Dermis microvascular lymphatic vessel endothelial cell (primary cell): ENCODE measurements around the gene ADAMTS7. TPM values are rescaled to one million over a fixed set of nuclear protein-coding genes. Genes with fewer than 3 reads are reported as not detected.
"Not testable (repeated sequence)": the region's sequence is repeated elsewhere in the genome, so short reads cannot be mapped to it uniquely, and the experiment has no call there.

Experiments
- DNase-seq, 2 donors: peaks; one replicate each; pipeline versions ENCODE4 v3.0.0 to v3.0.0-alpha.2; 2010; ENCODE audit warnings: low read depth in 2 of 2
- total RNA-seq: library from RNA; depleted of rRNA; stranded (reverse); fragments of >200 nt; gene quantifications from 2 replicates; pipeline ENCODE4 v1.2.1, GENCODE V29; 2014

ADAMTS7 gene
- total RNA-seq, 1 donor from 2014 or later, result 6.5 TPM

DNA sequence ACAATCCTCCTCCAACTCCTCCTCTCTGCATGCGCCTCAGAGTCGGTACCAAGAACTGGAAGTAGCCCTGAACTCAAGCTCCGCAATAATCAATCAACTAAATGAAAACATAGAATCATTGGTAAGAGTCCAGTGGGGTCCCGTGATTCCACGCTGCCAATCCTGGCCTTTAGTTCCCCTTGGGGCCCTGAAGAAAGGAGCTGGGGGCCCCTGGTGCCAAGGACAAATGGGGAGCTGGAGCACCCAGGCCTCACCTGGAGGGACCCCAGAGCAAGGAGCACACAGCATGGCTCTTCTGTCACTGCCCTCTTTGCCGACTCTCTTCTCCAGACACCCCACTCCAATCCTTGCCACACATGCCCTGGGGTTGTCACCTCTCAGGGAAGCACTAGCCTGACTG lies 80.3 kb downstream of the ADAMTS7 start:
- DNase-seq, result no peak

DNA sequence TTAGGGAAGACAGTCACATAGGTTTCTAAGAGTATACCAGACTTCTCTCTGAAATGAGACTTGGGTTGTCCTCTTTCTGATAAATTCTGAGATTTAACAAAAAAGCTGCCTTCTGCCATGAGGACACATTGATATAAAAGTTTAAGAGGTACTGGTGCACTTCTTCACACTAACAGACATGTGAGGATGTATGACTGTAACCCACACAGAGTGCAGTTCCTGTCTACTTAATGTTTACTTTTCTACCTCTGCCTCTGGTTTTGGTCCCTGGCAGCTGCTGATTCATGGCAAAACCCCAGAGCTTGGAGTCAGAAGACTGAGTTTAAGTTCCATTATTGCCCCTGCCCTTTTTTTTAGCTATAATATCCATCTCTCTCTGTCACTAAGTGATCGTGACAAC lies 82.8 kb downstream of the ADAMTS7 start:
- not testable (repeated sequence) for DNase-seq

GRCh38 chr15:78727561-78727960 lies 83.7 kb downstream of the ADAMTS7 start:
- DNase-seq, result no peak

DNA sequence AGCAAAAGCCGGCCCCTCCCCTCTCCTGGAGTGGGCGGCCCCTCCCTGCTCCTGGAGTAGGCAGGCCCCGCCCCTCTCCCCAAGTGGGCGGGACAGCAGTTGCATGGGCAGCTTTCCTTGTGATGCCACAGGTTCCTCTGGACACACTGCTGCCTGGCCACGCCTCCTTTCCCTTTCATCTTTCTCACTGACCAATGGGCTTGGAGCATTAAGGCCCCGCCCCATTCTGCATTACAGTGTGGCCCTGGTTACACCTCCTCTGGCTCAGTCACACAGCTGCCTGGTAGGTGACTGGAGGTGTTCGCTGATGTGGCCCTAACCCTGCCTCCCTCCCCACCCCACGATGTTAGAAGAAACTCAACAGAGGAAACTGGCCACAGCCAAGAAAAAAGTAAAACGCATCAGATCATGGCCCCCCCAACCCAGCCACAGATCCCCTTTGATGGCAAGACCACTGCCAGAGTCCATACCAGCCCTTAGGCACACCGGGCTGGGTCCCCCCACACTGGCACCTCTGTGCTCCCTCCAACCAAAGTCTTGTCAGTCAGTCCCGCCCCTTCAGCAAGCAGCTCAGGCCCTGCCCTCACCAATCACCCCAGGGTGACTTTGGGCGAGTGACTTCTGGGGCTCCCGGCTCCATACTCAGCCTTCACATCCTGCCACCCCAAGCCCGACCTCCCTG lies 84.3 kb downstream of the ADAMTS7 start:
- peak in 1 of 2 donors; percentile 25 for DNase-seq

GRCh38 chr15:78719819-78720450 lies 91.3 kb downstream of the ADAMTS7 start:
- DNase-seq, result not testable (repeated sequence)

DNA sequence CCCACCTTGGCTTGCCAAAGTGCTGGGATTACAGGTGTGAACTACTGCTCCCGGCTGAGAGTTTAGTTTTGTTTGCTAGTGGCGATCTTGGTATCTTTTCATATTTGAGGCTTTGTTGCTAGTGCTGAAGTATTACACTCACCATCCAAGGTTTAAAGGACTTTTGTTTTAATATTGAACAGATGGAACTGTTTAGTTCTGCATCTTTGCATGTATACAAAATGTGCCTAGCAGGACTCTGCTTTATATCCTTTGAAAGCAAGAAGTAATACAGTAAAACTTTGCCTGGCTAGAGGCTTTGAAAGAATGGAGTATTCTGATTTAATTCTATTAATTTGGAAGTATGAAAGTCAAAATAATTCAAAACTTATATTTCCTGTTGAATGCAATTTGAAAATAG lies 92.4 kb downstream of the ADAMTS7 start:
- DNase-seq, result no peak

DNA sequence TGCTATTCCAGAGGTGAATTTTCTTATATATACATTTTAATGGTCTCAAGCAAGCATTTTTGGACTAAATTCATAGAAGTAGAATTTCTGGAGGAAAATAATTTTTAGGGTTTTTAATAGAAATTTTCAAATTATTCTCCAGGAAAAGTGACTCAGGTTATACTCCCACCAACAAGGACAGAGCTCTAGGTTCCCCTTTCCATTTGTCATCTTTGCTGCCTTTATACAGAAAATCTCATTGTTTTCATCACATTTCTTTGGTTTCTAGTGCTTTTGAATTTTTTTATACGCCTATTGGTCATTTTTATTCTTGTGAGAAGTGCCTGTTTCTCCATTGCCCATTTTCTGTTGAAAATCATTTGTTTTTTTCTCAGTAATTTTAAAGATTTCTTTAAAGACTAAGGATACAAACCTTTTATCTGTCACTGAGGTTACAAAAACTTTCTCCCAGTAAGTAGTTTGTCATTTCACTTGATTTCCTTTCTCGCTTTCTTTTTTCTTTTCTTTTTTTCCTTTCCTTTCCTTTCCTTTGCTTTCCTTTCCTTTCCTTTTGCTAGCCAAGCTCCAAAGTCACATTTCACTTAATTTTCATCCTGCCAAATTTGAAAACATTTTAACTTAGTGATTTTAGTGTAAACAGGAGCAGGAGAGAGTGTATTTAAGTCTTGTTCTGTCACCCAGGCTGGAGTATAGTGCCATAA lies 93.2 kb downstream of the ADAMTS7 start:
- DNase-seq, result no peak

DNA sequence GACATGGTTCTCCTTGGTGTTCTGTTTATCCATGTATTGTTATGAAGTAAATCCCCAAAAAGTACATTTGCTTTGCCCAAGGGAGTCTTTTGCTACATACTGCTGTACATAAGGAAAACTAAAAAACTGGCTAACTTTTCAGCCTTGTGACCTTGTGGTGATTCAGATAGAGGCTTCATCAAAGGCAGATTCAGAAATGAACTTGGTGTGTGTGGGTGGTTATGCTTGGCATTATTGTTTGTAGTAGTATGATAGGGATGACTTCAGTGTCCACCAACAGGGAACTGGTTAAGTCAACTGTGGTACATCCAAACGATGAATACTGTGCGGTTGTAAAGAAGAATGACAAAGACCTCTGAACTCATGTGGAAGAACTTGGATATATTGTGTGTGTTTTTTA lies 94.6 kb downstream of the ADAMTS7 start:
- no peak for DNase-seq

DNA sequence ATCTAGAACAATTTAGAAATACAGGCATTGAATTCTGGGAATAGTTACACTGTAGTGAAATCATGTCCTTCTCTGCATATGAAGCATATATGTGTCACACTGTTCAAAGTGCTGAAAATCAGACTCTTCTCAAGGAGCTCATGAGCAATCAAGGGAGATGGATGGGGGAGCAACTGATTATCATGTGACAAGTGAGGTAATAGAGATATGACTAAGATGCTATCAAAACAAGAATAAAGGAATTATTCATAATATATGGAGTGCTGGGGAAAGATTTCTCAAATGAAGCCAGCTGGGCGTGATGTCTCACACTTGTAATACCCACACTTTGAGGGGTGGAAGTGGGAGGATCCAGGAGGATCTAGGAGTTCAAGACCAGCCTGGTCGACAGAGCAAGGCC lies 95.3 kb downstream of the ADAMTS7 start:
- peak in 1 of 2 donors; percentile 34 for DNase-seq

- DNase-seq, result no peak
Measured at GRCh38 chr15:78715434-78715833, 95.8 kb downstream of the ADAMTS7 start.

DNA sequence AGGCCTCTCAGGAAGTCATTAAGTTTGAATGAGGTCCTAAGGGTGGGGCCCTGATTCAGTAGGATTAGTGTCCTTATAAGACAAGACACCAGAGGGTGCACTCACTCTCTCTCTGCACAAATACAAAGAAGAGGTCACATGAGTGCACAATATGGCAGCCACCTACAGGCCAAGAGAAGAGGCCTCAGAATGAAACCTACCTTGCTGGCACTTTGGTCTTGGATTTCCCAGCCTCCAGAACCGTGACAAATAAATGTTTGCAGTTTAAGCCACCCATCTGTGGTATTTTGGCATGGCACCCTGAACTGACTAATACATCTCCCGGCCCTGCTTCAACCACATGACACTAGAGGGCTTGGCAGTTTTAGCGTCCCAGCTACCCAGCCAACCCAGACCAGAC lies 96.4 kb downstream of the ADAMTS7 start:
- peak in 1 of 2 donors; percentile 12 for DNase-seq

GRCh38 chr15:78712797-78713515 lies 98.3 kb downstream of the ADAMTS7 start:
- DNase-seq, result no peak

DNA sequence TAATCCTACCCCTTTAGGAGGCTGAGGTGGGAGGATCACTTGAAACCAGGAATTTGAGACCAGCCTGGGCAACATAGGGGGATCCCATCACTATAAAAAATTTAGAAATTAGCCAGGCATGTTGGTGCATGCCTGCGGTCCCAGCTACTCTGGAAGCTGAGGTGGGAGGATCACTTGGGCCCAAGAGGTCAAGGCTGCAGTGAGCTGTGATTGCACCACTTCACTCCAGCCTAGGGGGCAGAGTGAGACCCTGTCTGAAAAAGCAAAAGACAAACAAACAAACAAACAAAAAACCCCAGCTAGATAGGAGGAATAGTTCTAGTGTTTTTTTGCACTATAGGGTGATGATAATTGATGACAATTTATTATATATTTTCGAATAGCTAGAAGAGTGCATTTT lies 99.6 kb downstream of the ADAMTS7 start:
- DNase-seq, result no peak

- DNase-seq, result peak in 1 of 2 donors; percentile 36
Measured at GRCh38 chr15:78709263-78709882, 101.9 kb downstream of the ADAMTS7 start.

Other genes starting within 250 kb of the ADAMTS7 start
- gene CHRNA5, start 245.9 kb downstream of the ADAMTS7 start, total RNA-seq, result 2.0 and 2.1 TPM in 2 replicates
- gene CHRNA3, start 190.5 kb downstream of the ADAMTS7 start, total RNA-seq, result under 0.01 TPM in 1 of 2 replicates, not detected in the other
- gene CHRNB4, start 170.3 kb downstream of the ADAMTS7 start, total RNA-seq, result not detected in 2 replicates
- 301 and 329 TPM in 2 replicates for gene MORF4L1, start 61.4 kb upstream of the ADAMTS7 start, total RNA-seq
- 62.8 and 112 TPM in 2 replicates for gene CTSH, start 133.6 kb upstream of the ADAMTS7 start, total RNA-seq